GM12872 (cell line): ENCODE results near the gene SDF2.
A peak's percentile ranks its signal among the peaks of the same experiment; 100 is the strongest.

Experiments
- CTCF ChIP-seq: IDR thresholded peaks from 3 replicates; pipeline ENCODE4 v1.5.1; 2011; ENCODE audit warnings: low read depth, mild to moderate bottlenecking, low read length, moderate library complexity; ENCODE audit not compliant: insufficient read depth

The SDF2 gene

DNA sequence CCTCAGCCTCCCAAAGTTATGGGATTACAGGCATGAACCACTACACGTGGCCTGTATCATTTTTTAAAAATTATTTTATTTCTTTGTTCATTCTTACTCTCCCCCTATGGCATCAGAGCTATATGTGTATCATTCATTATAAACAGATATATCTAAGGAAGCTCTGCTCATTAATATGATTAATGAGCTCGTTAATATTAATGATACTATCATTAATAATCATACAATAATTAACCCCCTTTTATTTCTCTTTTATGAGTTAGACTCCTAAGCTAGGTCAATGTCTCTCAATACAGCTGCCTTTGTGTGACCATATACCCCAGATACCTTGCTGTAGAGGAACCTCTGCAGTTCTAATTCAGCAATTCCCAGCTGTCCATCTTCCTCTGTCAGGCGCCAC is 43.2 kb downstream of the SDF2 start:
- TF ChIP-seq CTCF: no peak

- TF ChIP-seq CTCF: no peak
These were observed 45.4 kb downstream of the SDF2 start for GRCh38 chr17:28616281-28616680.

GRCh38 chr17:28615260-28615940 is 46.3 kb downstream of the SDF2 start:
- TF ChIP-seq CTCF: no peak

DNA sequence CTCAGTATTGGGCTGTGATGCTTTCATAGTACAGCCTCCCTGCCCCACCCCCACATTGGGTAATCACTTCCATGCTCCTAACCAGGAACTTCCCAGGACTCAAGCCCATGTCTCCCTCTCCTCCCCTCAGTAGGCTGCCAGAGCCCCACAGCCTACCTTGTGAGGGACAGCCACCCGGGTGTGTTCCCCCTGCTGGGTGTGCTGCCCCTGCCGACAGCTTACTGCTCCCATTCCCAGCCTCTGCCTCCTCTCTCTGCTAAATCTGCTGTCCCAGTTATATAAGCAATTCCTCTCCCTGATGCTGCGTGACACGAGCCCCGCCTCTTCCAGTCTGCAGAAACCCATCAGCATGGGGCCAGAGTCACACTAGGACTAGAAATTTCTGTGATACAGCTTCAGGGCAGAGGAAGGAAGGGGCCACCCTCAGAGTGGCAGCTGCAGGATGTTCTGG is 47.8 kb downstream of the SDF2 start, which contains the start of gene RSKR:
Gene RSKR (minus strand): TSS at position 255 of the 451 bp plus-strand sequence. CDS start 24 bp downstream, at position 231.
- TF ChIP-seq CTCF: no peak

DNA sequence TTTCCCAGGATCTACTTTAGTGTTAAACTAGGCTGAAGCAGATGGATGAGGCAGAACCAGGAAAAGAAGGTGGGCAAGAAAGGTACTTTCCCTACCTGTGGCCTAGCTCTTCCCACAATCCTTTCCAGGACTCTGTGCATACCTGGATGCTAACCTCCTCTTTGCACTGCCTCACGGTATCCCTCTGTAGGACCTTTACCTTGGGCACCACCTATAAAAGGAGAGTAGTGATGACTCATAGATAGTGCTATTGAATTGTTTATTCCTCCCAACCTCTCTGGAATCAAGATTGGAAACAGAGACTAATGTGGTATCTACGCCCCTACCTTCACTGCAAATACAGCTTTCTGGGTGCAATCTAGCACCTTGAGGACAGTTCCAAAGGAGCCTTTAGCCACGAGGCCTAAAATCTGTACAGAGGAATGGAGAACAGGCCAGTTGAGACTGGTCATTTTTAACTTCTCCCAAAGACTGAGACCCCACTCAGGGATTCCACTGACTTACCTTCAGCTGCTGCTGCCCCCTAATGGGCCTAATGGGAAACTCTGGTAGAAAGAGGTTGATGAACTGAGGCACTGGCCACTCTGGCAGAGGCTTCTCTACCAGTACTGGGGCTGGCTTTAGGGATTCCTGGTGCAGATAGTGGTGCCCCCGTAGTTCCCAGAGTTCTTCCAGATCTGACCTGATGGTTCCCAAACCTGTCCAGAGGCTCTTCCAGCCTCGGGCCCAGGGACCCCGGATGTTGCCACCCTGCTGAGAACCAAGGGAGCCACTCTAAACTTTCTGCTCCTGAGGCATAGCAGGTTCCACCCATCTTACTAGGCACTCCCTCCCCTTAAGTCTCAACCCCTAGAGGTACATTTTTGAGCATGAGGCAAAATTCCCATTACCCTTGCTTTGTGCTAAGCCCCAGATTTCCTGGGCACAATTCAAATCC is 48.5 kb downstream of the SDF2 start:
- TF ChIP-seq CTCF: peak; percentile 73

GRCh38 chr17:28612531-28612930 is 49.2 kb downstream of the SDF2 start:
- TF ChIP-seq CTCF: no peak

- no peak for TF ChIP-seq CTCF
These were observed 51.3 kb downstream of the SDF2 start for GRCh38 chr17:28610376-28610775.
